Measurements from ENCODE around the gene RAB27A.
A peak's percentile ranks its signal among the peaks of the same experiment; 100 is the strongest.

Gene RAB27A

GRCh38 chr15:55222588-55222987, 67.0 kb downstream of the RAB27A start:
- no peak for DNase-seq (ENCODE audit: low read depth)

GRCh38 chr15:55221090-55222011, 68.3 kb downstream of the RAB27A start:
- peak; percentile 98 for DNase-seq (ENCODE audit: low read depth)

- DNase-seq (ENCODE audit: low read depth), result no peak
Observed at GRCh38 chr15:55220606-55221005, 69.0 kb downstream of the RAB27A start.

DNA sequence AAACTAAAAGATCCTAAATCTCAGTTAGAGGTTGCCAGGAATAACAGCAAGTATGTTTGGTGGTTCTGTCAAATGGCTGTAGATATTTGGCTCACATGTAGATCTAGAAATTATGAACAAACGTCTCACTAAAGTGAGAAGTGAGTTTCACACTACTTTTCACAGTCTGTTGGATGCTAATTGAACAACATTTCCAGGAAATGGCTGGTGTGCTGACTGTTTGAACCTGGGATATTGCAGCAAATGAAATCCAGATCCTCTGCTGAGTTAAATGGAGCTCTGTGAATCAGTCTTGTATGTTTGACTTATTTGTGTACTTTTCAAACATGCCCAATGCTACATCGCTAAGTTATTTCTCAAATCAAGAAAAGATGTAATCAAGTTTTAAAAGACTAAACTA, 71.6 kb downstream of the RAB27A start:
- DNase-seq (ENCODE audit: low read depth), result no peak

- no peak for DNase-seq (ENCODE audit: low read depth)
Observed at GRCh38 chr15:55204464-55204863, 85.1 kb downstream of the RAB27A start.

DNA sequence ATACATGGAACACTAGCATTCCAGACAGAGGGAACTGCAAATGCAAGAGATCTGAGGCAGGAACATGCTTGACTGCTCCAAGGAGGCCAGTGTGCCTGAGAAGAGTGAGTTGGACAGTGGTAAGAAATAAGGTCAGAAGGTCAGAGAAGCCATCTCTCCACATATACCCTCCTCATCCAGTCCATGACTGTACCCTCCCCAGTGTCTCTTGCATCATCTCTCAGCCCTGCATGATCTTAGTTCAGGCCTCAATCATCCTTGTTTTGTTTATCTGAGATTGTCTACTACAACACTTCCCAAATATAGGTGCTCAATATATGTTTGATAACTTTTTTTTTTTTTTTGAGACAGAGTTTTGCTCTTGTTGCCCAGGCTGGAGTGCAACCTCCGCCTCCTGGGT, 87.4 kb downstream of the RAB27A start:
- no peak for DNase-seq (ENCODE audit: low read depth)

GRCh38 chr15:55198706-55199105, 90.9 kb downstream of the RAB27A start:
- DNase-seq (ENCODE audit: low read depth), result no peak

- DNase-seq (ENCODE audit: low read depth), result no peak
Observed at GRCh38 chr15:55197719-55198118, 91.9 kb downstream of the RAB27A start.

- no peak for DNase-seq (ENCODE audit: low read depth)
Observed at GRCh38 chr15:55197362-55197705, 92.3 kb downstream of the RAB27A start.

DNA sequence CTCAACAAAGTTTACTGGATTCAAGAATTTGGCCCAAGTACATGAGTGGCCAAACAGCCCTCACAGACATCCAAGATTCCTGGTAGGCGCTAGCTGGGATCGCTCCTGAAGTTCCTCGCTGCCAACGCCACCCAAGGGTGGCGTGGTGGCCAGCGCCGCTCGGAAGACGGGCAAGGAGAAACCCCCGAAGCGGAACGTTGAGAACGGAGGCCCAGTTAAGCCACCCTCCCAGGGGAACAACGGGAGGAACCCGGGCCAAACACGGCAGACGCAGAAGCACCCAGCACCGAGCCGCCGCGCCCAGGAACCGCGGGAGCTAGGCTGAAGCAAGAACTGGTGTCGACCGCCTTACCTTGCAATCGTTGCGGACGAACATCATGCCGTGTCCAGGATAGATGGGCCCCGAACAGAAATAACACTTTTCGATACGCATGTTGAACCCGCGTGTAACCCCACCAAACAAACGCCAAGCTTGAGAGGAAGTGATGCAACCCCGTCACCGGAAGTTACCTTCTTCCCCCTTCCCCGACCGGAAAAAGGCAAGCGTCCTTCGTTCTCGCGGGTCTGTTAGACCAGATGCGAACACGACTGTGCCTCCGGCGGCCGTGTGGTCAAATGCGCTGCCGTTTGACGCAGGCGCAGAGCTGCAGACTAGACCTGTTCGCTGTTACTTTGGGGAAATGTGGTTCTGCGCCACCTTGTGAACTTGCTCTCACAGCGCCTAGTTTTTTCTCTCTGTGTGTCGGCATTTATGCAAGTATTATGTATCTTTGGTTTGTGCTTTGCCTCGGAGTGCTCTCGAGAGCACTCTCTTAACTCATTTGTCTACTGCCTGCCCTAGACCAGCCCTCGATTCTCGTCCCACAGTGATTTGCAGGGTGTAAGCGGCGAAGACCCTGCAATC, 92.9 kb downstream of the RAB27A start, which contains the start of gene RSL24D1:
Gene RSL24D1 (minus strand): TSS at position 484 of the 904 bp plus-strand sequence. CDS start 51 bp downstream, at position 433.
- peak; percentile 99 for DNase-seq (ENCODE audit: low read depth)

GRCh38 chr15:55195996-55196395, 93.6 kb downstream of the RAB27A start:
- DNase-seq (ENCODE audit: low read depth), result peak; percentile 15

GRCh38 chr15:55194256-55194655, 95.4 kb downstream of the RAB27A start:
- DNase-seq (ENCODE audit: low read depth), result peak; percentile 43

GRCh38 chr15:55186331-55186730, 103.3 kb downstream of the RAB27A start:
- no peak for DNase-seq (ENCODE audit: low read depth)

GRCh38 chr15:55183679-55184078, 105.9 kb downstream of the RAB27A start:
- DNase-seq (ENCODE audit: low read depth), result peak; percentile 21

DNA sequence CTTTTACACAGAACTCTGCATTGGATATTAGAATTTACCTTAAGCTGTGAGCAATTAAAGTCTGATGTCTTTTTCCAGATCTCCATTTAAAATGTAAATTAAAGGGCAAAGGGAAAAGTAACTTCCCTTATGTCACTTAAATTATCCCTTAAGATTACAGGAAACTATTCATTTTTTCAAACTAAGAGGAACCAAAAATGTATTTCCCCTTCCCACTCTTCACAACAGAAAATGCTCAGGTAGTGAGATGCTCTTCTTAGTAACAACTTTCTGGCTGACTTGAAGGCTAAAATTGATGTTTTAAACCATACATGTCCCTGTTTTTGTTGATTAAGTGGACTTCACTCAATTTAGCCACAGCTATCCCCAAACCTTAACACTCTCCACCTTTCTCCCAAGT, 110.5 kb downstream of the RAB27A start:
- no peak for DNase-seq (ENCODE audit: low read depth)

DNA sequence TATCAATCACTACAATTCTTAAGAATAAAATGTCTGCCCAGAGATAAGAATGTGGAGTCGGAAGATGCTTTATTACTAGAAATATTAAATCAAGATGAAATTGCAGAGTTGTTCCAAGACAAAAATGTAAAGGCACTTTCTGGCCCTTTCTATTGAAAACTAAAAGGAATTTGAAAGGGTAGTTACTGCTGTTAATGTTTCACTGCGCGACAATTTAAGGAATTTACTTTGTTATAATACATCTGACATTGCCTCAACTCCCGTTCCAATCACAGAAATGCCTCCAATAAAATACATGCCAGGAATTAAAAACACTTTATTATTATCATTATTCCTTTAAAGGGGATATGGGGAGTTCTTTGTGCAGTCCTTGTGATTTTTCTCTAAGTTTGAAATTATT, 119.3 kb downstream of the RAB27A start:
- DNase-seq (ENCODE audit: low read depth), result no peak

DNA sequence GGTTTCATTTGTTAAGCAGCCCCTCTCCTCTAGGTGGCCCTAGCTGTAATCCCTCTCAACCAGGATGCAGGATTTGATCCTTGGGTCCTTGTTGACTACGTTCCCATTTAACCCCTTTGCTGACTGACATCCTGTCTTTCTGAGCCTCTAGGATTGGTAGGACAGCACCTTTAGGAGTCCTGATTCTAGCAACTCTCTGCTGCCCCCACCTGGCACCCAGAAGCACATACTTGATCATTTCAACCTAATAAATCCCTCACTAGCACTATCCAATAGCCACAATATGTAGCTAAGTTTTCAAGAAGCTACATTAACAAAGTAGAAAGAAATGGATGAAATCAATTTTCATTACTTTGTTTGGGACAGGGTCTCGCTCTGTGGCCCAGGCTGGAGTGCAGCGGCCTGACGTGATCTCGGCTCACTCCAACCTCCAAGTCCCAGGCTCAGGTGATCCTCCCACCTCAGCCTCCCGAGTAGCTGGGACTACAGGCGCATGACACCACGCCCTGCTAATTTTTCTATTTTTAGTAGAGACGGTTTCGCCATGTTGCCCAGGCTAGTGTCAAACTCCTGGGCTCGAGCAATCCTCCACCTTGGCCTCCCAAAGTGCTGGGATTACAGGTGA, 121.2 kb downstream of the RAB27A start:
- DNase-seq (ENCODE audit: low read depth), result peak; percentile 75

- DNase-seq (ENCODE audit: low read depth), result no peak
Observed at GRCh38 chr15:55164284-55164683, 125.3 kb downstream of the RAB27A start.

All from iris pigment epithelial cell (primary cell).